IMR-90 (cell line): ENCODE data around the gene MYO3B. TPM values are rescaled to one million over a fixed set of nuclear protein-coding genes. Genes with fewer than 3 reads are reported as not detected.

Experiments used
- ATAC-seq: fragments of 200-7000 bp; cut with Tn5 transposase; 2 replicates; pipeline ENCODE4 v1.9.1; 2020; ENCODE audit warnings: low read depth, mild to moderate bottlenecking, moderate library complexity
- BruUV-seq: library from RNA; stranded (reverse); fragments of 400-500 nt; replicated peaks from 2 replicates; lab custom pipeline; 2021; lab: Mats Ljungman, UMichigan
- CTCF ChIA-PET: fragments of 300-600 bp; formaldehyde crosslinking; extraction: SDS; loops from one replicate; lab custom pipeline; 2021; ENCODE audit warnings: antibody characterized with exemption; lab: Yijun Ruan, JAX
- POLR2A ChIA-PET: fragments of 300-600 bp; sonication (Branson Sonifier 250); formaldehyde crosslinking; loops from one replicate; lab custom pipeline; 2022; ENCODE audit warnings: antibody characterized with exemption; ENCODE audit not compliant: unreplicated experiment; lab: Charles Lee
- DNase-seq: peaks from one replicate; pipeline ENCODE4 v3.0.0; 2013
- H2AFZ ChIP-seq: replicated peaks from 2 replicates; pipeline ENCODE3; 2013; ENCODE audit warnings: low read length, mild to moderate bottlenecking; ENCODE audit not compliant: poor library complexity
- H2AK5ac ChIP-seq: 2 replicates; pipeline ENCODE4 v1.6.1; 2013; ENCODE audit warnings: low read depth, low read length, inconsistent platforms
- H2AK9ac ChIP-seq: replicated peaks from 2 replicates; pipeline ENCODE3; 2013; ENCODE audit warnings: mild to moderate bottlenecking, low read depth, low read length, moderate library complexity; ENCODE audit not compliant: poor library complexity
- H2BK120ac ChIP-seq: 2 replicates; pipeline ENCODE4 v1.6.1; 2013; ENCODE audit warnings: low read depth, low read length, inconsistent platforms
- H2BK15ac ChIP-seq: 3 replicates; pipeline ENCODE4 v1.6.1; 2013; ENCODE audit warnings: low read depth, low read length, inconsistent platforms
- H2BK20ac ChIP-seq: 2 replicates; pipeline ENCODE4 v1.6.1; 2013; ENCODE audit warnings: low read depth, mild to moderate bottlenecking, inconsistent platforms, low read length, moderate library complexity
- H2BK5ac ChIP-seq: 2 replicates; pipeline ENCODE4 v1.6.1; 2013; ENCODE audit warnings: mild to moderate bottlenecking, low read depth, low read length, inconsistent platforms; ENCODE audit not compliant: poor library complexity, severe bottlenecking
- H3K14ac ChIP-seq: replicated peaks from 2 replicates; pipeline ENCODE4 v1.6.1; 2013; ENCODE audit warnings: low read depth, low read length, inconsistent platforms
- H3K18ac ChIP-seq: 2 replicates; pipeline ENCODE4 v1.6.1; 2013; ENCODE audit warnings: low read depth, low read length, control low read depth
- H3K23ac ChIP-seq: 2 replicates; pipeline ENCODE4 v1.6.1; 2013; ENCODE audit warnings: low read depth, low read length, inconsistent platforms
- H3K27ac ChIP-seq: 2 replicates; pipeline ENCODE4 v1.5.1; 2013; ENCODE audit warnings: mild to moderate bottlenecking, control low read depth, low read length; ENCODE audit not compliant: insufficient read depth
- H3K27me3 ChIP-seq: 2 replicates; pipeline ENCODE4 v1.6.1; 2013; ENCODE audit warnings: low read length; ENCODE audit not compliant: control insufficient read depth, insufficient read depth
- H3K36me3 ChIP-seq: 2 replicates; pipeline ENCODE4 v1.6.1; 2013; ENCODE audit warnings: low read length, mixed read lengths; ENCODE audit not compliant: control insufficient read depth, insufficient read depth
- H3K4ac ChIP-seq: 2 replicates; pipeline ENCODE4 v1.6.1; 2013; ENCODE audit warnings: low read depth, low read length, inconsistent platforms
- H3K4me1 ChIP-seq: 2 replicates; pipeline ENCODE4 v1.6.1; 2013; ENCODE audit warnings: low read length, mixed read lengths; ENCODE audit not compliant: control insufficient read depth, insufficient read depth
- H3K4me2 ChIP-seq: 2 replicates; pipeline ENCODE4 v1.6.1; 2013; ENCODE audit warnings: low read depth, mild to moderate bottlenecking, control low read depth, low read length, moderate library complexity
- H3K4me3 ChIP-seq: 2 replicates; pipeline ENCODE4 v1.5.1; 2013; ENCODE audit warnings: low read depth, mild to moderate bottlenecking, control low read depth, low read length, moderate library complexity; ENCODE audit not compliant: insufficient read depth
- H3K56ac ChIP-seq: 2 replicates; pipeline ENCODE4 v1.6.1; 2013; ENCODE audit warnings: low read length, inconsistent platforms; ENCODE audit not compliant: insufficient read depth; ENCODE audit errors: extremely low read depth
- H3K79me1 ChIP-seq, 2 experiments: 2 replicates each; pipeline ENCODE4 v1.6.1; 2013; ENCODE audit warnings: low read length in 2 of 2, inconsistent platforms in 1 of 2, low read depth in 1 of 2
- H3K9ac ChIP-seq: 2 replicates; pipeline ENCODE4 v1.6.1; 2013; ENCODE audit warnings: low read depth, low read length, control low read depth
- H3K9me1 ChIP-seq: 2 replicates; pipeline ENCODE4 v1.6.1; 2013; ENCODE audit warnings: low read length, inconsistent platforms; ENCODE audit not compliant: insufficient read depth
- H3K9me3 ChIP-seq: 2 replicates; pipeline ENCODE4 v1.6.1; 2013; ENCODE audit warnings: low read length; ENCODE audit not compliant: control insufficient read depth, insufficient read depth
- H4K20me1 ChIP-seq: 2 replicates; pipeline ENCODE4 v1.6.1; 2013; ENCODE audit warnings: low read length, inconsistent platforms; ENCODE audit not compliant: insufficient read depth
- H4K5ac ChIP-seq: 2 replicates; pipeline ENCODE4 v1.6.1; 2013; ENCODE audit warnings: mild to moderate bottlenecking, low read depth, low read length, control low read depth
- H4K8ac ChIP-seq, 2 experiments: 2 replicates each; pipeline ENCODE4 v1.6.1; 2013; ENCODE audit warnings: low read depth in 2 of 2, low read length in 2 of 2, control low read depth in 1 of 2, inconsistent platforms in 1 of 2
- H4K91ac ChIP-seq: 2 replicates; pipeline ENCODE4 v1.6.1; 2013; ENCODE audit warnings: low read depth, low read length, inconsistent platforms; ENCODE audit not compliant: insufficient read depth
- BHLHE40 ChIP-seq: fragments of 150-350 bp; IDR thresholded peaks from 2 replicates; pipeline ENCODE4 v1.6.1; 2016; ENCODE audit warnings: mild to moderate bottlenecking, low read depth, low read length
- CEBPB ChIP-seq: IDR thresholded peaks from 2 replicates; pipeline ENCODE4 v1.6.1; 2012; ENCODE audit warnings: low read depth, low read length, improper control_type of control experiment
- ELK1 ChIP-seq: fragments of 150-350 bp; IDR thresholded peaks from 2 replicates; pipeline ENCODE4 v1.6.1; 2016; ENCODE audit warnings: low read depth, mild to moderate bottlenecking, low read length, moderate library complexity, borderline replicate concordance
- MAFK ChIP-seq: IDR thresholded peaks from 2 replicates; pipeline ENCODE4 v1.6.1; 2012; ENCODE audit warnings: low read depth, low read length, improper control_type of control experiment
- MAZ ChIP-seq: IDR thresholded peaks from 2 replicates; pipeline ENCODE4 v1.6.1; 2012; ENCODE audit warnings: low read depth, mild to moderate bottlenecking, low read length, improper control_type of control experiment, moderate library complexity, borderline replicate concordance
- NFE2L2 ChIP-seq: fragments of 150-350 bp; IDR thresholded peaks from 2 replicates; pipeline ENCODE4 v1.6.1; 2016; ENCODE audit warnings: low read depth, mild to moderate bottlenecking, low read length
- RFX5 ChIP-seq: IDR thresholded peaks from 2 replicates; pipeline ENCODE4 v1.8.0; 2012; ENCODE audit warnings: low read depth, mild to moderate bottlenecking, low read length, moderate library complexity
- WGBS, 2 experiments: methylation state at CpG; one replicate each; pipeline versions ENCODE4 v1.1.5 to v1.1.7; 2013; ENCODE audit warnings: missing lambda C conversion rate in 2 of 2; ENCODE audit not compliant: insufficient read length in 1 of 2; ENCODE audit errors: extremely low coverage in 2 of 2; 5-methylcytosine and 5-hydroxymethylcytosine counted together
- dilution Hi-C: fragments of 300-500 bp; cut with HindIII; formaldehyde crosslinking; loops from one replicate; pipeline ENCODE4 v1.14.3; 2018; ENCODE audit warnings: low sequenced_read_pairs; ENCODE audit not compliant: unreplicated experiment
- in situ Hi-C: fragments of 300-500 bp; cut with MboI; formaldehyde crosslinking; loops from 3 replicates; pipeline ENCODE4 v1.14.3; 2019; ENCODE audit warnings: low sequenced_read_pairs, inconsistent platforms, mixed read lengths
- intact Hi-C: fragments of 100-400 bp; cut with micrococcal nuclease; formaldehyde crosslinking; loops from 2 replicates; pipeline ENCODE4 v1.10.0; 2022
- polyA plus RNA-seq, 3 experiments: library from polyadenylated mRNA; depleted of rRNA; stranded (reverse); fragments of >200 nt; gene quantifications; 2 replicates each; pipeline ENCODE4 v1.2.3, GENCODE V29; 2012; ENCODE audit warnings: low replicate concordance in 1 of 3
- total RNA-seq: library from RNA; depleted of rRNA; stranded (reverse); fragments of >200 nt; gene quantifications from 2 replicates; pipeline ENCODE4 v1.2.3, GENCODE V29; 2012

Gene MYO3B
- total and polyA plus RNA-seq, 2 of the 4 experiments (the other 2 are of a cell fraction): 0.02 TPM; not detected in 1

- H3K4ac ChIP-seq: no peak overlapping the region
- no peaks in the 10 kb centered on the region for H3K9me3 ChIP-seq
- H2BK120ac ChIP-seq: no peak overlapping the region
- H4K20me1 ChIP-seq: no peaks in the 10 kb centered on the region
- no peak overlapping the region for H3K4me3 ChIP-seq
- no peaks in the 10 kb centered on the region for H3K36me3 ChIP-seq
- dilution Hi-C loops: no loop called here
- H3K9ac ChIP-seq: no peak overlapping the region
- H2AK5ac ChIP-seq: no peak overlapping the region
- BruUV-seq: no TSS peak
- no peak overlapping the region for H2AK9ac ChIP-seq
- H3K9me1 ChIP-seq: no peaks in the 10 kb centered on the region
- ATAC-seq: no peak
- no peak overlapping the region for H4K5ac ChIP-seq
- DNase-seq: no peak
- ChIA-PET CTCF (no interaction called here), POLR2A (no interaction called here)
- H2BK5ac ChIP-seq: no peak overlapping the region
- in situ Hi-C loops: no loop called here
- H2BK20ac ChIP-seq: no peak overlapping the region
- H3K79me1 ChIP-seq: no peaks in the 10 kb centered on the region
- no peak overlapping the region for H3K56ac ChIP-seq
- no peak overlapping the region for H3K27ac ChIP-seq
- WGBS, 2 experiments: 67% methylated on average over 1 of the region's 2 CpGs; no CpG with 5 or more reads in 1 of the 2 experiments
- H3K23ac ChIP-seq: no peak overlapping the region
- no peak overlapping the region for H4K91ac ChIP-seq
- no peak overlapping the region for H3K18ac ChIP-seq
- no peak overlapping the region for H3K14ac ChIP-seq
- no peak overlapping the region for H3K4me2 ChIP-seq
- H2BK15ac ChIP-seq: no peak overlapping the region
- no peak overlapping the region for H4K8ac ChIP-seq
- intact Hi-C loops: no loop called here
- H3K4me1 ChIP-seq: 0 out of 2 replicates have a peak, but pooled peaks cover 2% of the 10 kb centered on the region
- no peak overlapping the region for H2AFZ ChIP-seq
- peaks cover 2% of the 10 kb centered on the region; the same call in 1 of the 2 replicates for H3K27me3 ChIP-seq
- TF ChIP-seq MAZ: no peak
- TF ChIP-seq ELK1: no peak
- no peak for TF ChIP-seq NFE2L2
- no peak for TF ChIP-seq MAFK
- no peak for TF ChIP-seq CEBPB
- TF ChIP-seq BHLHE40: no peak
- no peak for TF ChIP-seq RFX5
These were observed 343.4 kb downstream of the MYO3B start for GRCh38 chr2:170521299-170521698.
